Neural progenitor cell (in vitro differentiated cells): ENCODE measurements around the gene APOBEC3F.
"Not testable (repeated sequence)": the region's sequence is repeated elsewhere in the genome, so short reads cannot be mapped to it uniquely, and the experiment has no call there.

Source experiments
- CTCF ChIP-seq: fragments of 200-600 bp; sonication (generic); IDR thresholded peaks from 2 replicates; pipeline ENCODE4 v1.5.1; 2017; ENCODE audit warnings: antibody characterized with exemption, mild to moderate bottlenecking
- EZH2 ChIP-seq: fragments of 200-600 bp; sonication (generic); IDR thresholded peaks from 2 replicates; pipeline ENCODE4 v1.6.1; 2017; ENCODE audit warnings: antibody characterized with exemption, mild to moderate bottlenecking, moderate library complexity
- EZH2phosphoT487 ChIP-seq: fragments of 200-600 bp; sonication (generic); IDR thresholded peaks from 2 replicates; pipeline ENCODE4 v1.6.1; 2017; ENCODE audit warnings: antibody characterized with exemption

- not testable (repeated sequence) for TF ChIP-seq CTCF, EZH2phosphoT487, EZH2
Measured at GRCh38 chr22:39079054-39079637, 38.5 kb downstream of the APOBEC3F start.
